HCT116 (cell line): Measurements from ENCODE around the gene CEP112. TPM values are rescaled to one million over a fixed set of nuclear protein-coding genes. Genes with fewer than 3 reads are reported as not detected.

ENCODE experiments used
- ATAC-seq: fragments of 200-7000 bp; cut with Tn5 transposase; 2 replicates; pipeline ENCODE4 v1.9.1; 2020; ENCODE audit warnings: mild to moderate bottlenecking, moderate library complexity
- BruUV-seq: library from RNA; stranded (reverse); fragments of 400-500 nt; replicated peaks from 2 replicates; lab custom pipeline; 2021; lab: Mats Ljungman, UMichigan
- CTCF ChIA-PET: fragments of 300-600 bp; sonication (Branson Sonifier 250); formaldehyde crosslinking; loops from one replicate; lab custom pipeline; 2021; ENCODE audit warnings: antibody characterized with exemption; lab: Charles Lee
- POLR2A ChIA-PET: fragments of 300-600, 350-600 bp; sonication (Branson Sonifier 250); formaldehyde crosslinking; loops from one replicate; lab custom pipeline; 2021; ENCODE audit warnings: antibody characterized with exemption; lab: Charles Lee
- RAD21 ChIA-PET, 2 experiments: fragments of 300-600 bp; sonication (Branson Sonifier 250); formaldehyde crosslinking; loops; one replicate each; lab custom pipeline; 2023; ENCODE audit warnings: low total read pairs in 2 of 2; ENCODE audit not compliant: uncharacterized antibody in 2 of 2, unreplicated experiment in 2 of 2, low non-redundant PET in 1 of 2; lab: Charles Lee
- DNase-seq: peaks from one replicate; pipeline ENCODE4 v3.0.0-alpha.2; 2010; ENCODE audit warnings: low read depth, low spot score
- H2AFZ ChIP-seq: fragments of 200-600 bp; shearing (Covaris generic), sonication (generic); 2 replicates; pipeline ENCODE4 v1.6.1; 2017; ENCODE audit warnings: low read depth, mixed run types, mixed read lengths, antibody characterized with exemption, low read length; ENCODE audit not compliant: poor library complexity, severe bottlenecking
- H3K27ac ChIP-seq: 2 replicates; pipeline ENCODE4 v1.5.1; 2012; ENCODE audit warnings: low read depth, low read length
- H3K27me3 ChIP-seq: fragments of 200-600 bp; sonication (generic); 2 replicates; pipeline ENCODE4 v1.6.1; 2016; ENCODE audit warnings: mixed run types, low read length, mixed read lengths; ENCODE audit not compliant: insufficient read depth
- H3K36me3 ChIP-seq, 2 experiments: fragments of 200-500 bp in 1 of 2; fragments of 200-600 bp in 1 of 2; sonication (Bioruptor generic) in 1 of 2; sonication (generic) in 1 of 2; 2 replicates each; pipeline versions ENCODE4 v1.5.1 to v1.6.1; 2014 to 2016; ENCODE audit warnings: low read length in 2 of 2, inconsistent platforms in 1 of 2, mixed read lengths in 1 of 2, mixed run types in 1 of 2; ENCODE audit not compliant: insufficient read depth in 2 of 2, control insufficient read depth in 1 of 2
- H3K4me1 ChIP-seq, 2 experiments: fragments of 200-600 bp in 1 of 2; sonication (generic) in 1 of 2; 2 replicates each; pipeline versions ENCODE4 v1.5.1 to v1.6.1; 2012 to 2017; ENCODE audit warnings: low read length in 2 of 2, inconsistent platforms in 1 of 2, mild to moderate bottlenecking in 1 of 2, mixed read lengths in 1 of 2, mixed run types in 1 of 2, moderate library complexity in 1 of 2; ENCODE audit not compliant: insufficient read depth in 2 of 2, control insufficient read depth in 1 of 2
- H3K4me2 ChIP-seq: fragments of 200-600 bp; sonication (generic); 2 replicates; pipeline ENCODE4 v1.6.1; 2017; ENCODE audit warnings: mixed run types, low read length, mixed read lengths
- H3K4me3 ChIP-seq, 2 experiments: fragments of 200-600 bp in 1 of 2; sonication (generic) in 1 of 2; replicated peaks in 1 of 2; 2 replicates each; pipeline ENCODE4 v1.5.1; 2011 to 2016; ENCODE audit warnings: low read length in 2 of 2, control low read depth in 1 of 2, low read depth in 1 of 2, mild to moderate bottlenecking in 1 of 2, mixed read lengths in 1 of 2, mixed run types in 1 of 2
- H3K79me2 ChIP-seq: fragments of 200-600 bp; sonication (generic); 2 replicates; pipeline ENCODE4 v1.6.1; 2017; ENCODE audit warnings: mild to moderate bottlenecking, mixed run types, low read length, moderate library complexity, mixed read lengths; ENCODE audit not compliant: insufficient read depth
- H3K9ac ChIP-seq: fragments of 200-600 bp; sonication (generic); 2 replicates; pipeline ENCODE4 v1.6.1; 2016; ENCODE audit warnings: low read length, mixed read lengths
- H3K9me2 ChIP-seq: fragments of 200-600 bp; sonication (generic), shearing (Covaris generic); 2 replicates; pipeline ENCODE4 v1.6.1; 2017; ENCODE audit warnings: mixed run types, mild to moderate bottlenecking, moderate library complexity; ENCODE audit not compliant: insufficient read depth
- H3K9me3 ChIP-seq, 2 experiments: fragments of 200-500 bp in 1 of 2; fragments of 200-600 bp in 1 of 2; sonication (Bioruptor generic) in 1 of 2; sonication (generic) in 1 of 2; 2 replicates each; pipeline ENCODE4 v1.6.1; 2014 to 2017; ENCODE audit warnings: low read length in 2 of 2, mixed read lengths in 2 of 2, inconsistent platforms in 1 of 2, low read depth in 1 of 2, mild to moderate bottlenecking in 1 of 2, mixed run types in 1 of 2, moderate library complexity in 1 of 2; ENCODE audit not compliant: control insufficient read depth in 1 of 2, insufficient read depth in 1 of 2
- H4K20me1 ChIP-seq: fragments of 200-600 bp; sonication (generic), shearing (Covaris generic); 2 replicates; pipeline ENCODE4 v1.6.1; 2017; ENCODE audit warnings: mixed run types, mild to moderate bottlenecking, moderate library complexity; ENCODE audit not compliant: insufficient read depth
- EZH2 ChIP-seq: fragments of 200-600 bp; sonication (generic); IDR thresholded peaks from 2 replicates; pipeline ENCODE4 v1.6.1; 2017; ENCODE audit warnings: antibody characterized with exemption, mixed run types
- FOSL1 ChIP-seq: IDR thresholded peaks from 2 replicates; pipeline ENCODE4 v1.6.1; 2012; ENCODE audit warnings: low read depth
- POLR2A ChIP-seq: IDR thresholded peaks from 2 replicates; pipeline ENCODE4 v1.7.0; 2011; ENCODE audit warnings: borderline replicate concordance; ENCODE audit not compliant: insufficient read depth, insufficient read length; ENCODE audit errors: extremely low read depth
- POLR2AphosphoS5 ChIP-seq: IDR thresholded peaks from 2 replicates; pipeline ENCODE4 v1.6.1; 2011; ENCODE audit warnings: mild to moderate bottlenecking, low read depth, low read length, moderate library complexity
- SP1 ChIP-seq: IDR thresholded peaks from 2 replicates; pipeline ENCODE4 v1.6.1; 2012; ENCODE audit warnings: low read depth
- SRF ChIP-seq: IDR thresholded peaks from 2 replicates; pipeline ENCODE4 v1.6.1; 2012; ENCODE audit warnings: low read depth
- TCF7L2 ChIP-seq: IDR thresholded peaks from 2 replicates; pipeline ENCODE4 v1.7.0; 2011; ENCODE audit warnings: borderline replicate concordance, inconsistent platforms; ENCODE audit not compliant: insufficient read depth, insufficient read length; ENCODE audit errors: extremely low read depth
- intact Hi-C: fragments of 100-400 bp; cut with micrococcal nuclease; formaldehyde crosslinking; loops from 2 replicates; pipeline ENCODE4 v1.10.0; 2022
- total RNA-seq: library from RNA; stranded (reverse); gene quantifications from one replicate; pipeline ENCODE4 v1.2.1, GENCODE V29; 2021; ENCODE audit not compliant: unreplicated experiment
- TF ChIP-seq, protein P1 (sequence below): IDR thresholded peaks from 2 replicates; pipeline ENCODE4 v1.6.1; 2012
- TF ChIP-seq, protein P2 (sequence below), 3 experiments: fragments of 200-600 bp in 1 of 3; sonication (generic) in 1 of 3; IDR thresholded peaks in 2 of 3; conservative IDR thresholded peaks in 1 of 3; 2 replicates each; pipeline ENCODE4 v1.5.1; 2012 to 2017; ENCODE audit warnings: low read depth in 2 of 3, low read length in 2 of 3, antibody characterized with exemption in 1 of 3, borderline replicate concordance in 1 of 3, control low read depth in 1 of 3, mild to moderate bottlenecking in 1 of 3, mixed read lengths in 1 of 3, mixed run types in 1 of 3, moderate library complexity in 1 of 3; ENCODE audit not compliant: insufficient read depth in 1 of 3

The CEP112 gene
- total RNA-seq, 1 experiment from 2014 or later: 10.9 TPM

DNA sequence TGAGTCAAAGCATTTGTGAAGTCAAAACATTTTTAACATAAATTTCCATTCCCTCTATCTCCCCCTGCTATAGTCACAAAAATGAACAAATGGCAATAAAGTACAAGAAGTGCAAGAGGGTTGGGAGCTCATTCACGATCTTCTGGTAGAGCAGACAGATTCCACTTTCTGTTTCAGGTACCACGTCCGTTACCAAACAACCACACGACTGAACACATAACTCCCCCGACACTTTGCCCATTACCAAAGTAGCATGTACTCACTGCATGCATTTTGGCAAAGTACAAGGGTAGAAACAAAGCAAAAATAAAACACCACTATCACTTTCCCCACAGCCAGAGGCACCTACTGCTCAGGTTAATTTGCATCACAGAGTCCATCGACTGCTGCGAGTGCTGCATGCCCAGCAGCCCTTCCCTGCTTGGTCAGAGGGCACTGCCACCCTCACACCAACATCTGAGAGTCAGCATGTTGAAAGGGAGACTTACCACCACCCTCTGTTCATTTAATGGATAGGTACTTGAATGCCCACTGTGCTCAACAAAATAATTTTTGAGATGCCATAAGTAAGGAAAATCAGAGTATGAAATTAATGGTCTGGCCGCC is 480.2 kb downstream of the CEP112 start:
- no peak overlapping the region for H3K4me3 ChIP-seq
- ChIA-PET RAD21 (no interaction called here), POLR2A (no interaction called here), CTCF (no interaction called here)
- TF ChIP-seq POLR2AphosphoS5 (no peak), SP1 (no peak), EZH2 (no peak), FOSL1 (no peak), POLR2A (no peak), SRF (no peak)
- TF ChIP-seq, protein P1, sequence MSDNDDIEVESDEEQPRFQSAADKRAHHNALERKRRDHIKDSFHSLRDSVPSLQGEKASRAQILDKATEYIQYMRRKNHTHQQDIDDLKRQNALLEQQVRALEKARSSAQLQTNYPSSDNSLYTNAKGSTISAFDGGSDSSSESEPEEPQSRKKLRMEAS: no peak
- no TSS peak for BruUV-seq
- H3K4me2 ChIP-seq: no peak overlapping the region
- DNase-seq (no peak), ATAC-seq (no peak)
- intact Hi-C loops: no loop called here
- no peaks in the 10 kb centered on the region for H3K79me2 ChIP-seq
- H3K9me2 ChIP-seq: no peaks in the 10 kb centered on the region
- no peaks in the 10 kb centered on the region for H3K36me3 ChIP-seq
- H3K27me3 ChIP-seq: no peaks in the 10 kb centered on the region
- H3K4me1 ChIP-seq: no peaks in the 10 kb centered on the region
- H3K27ac ChIP-seq: no peak overlapping the region
- H3K9me3 ChIP-seq: no peaks in the 10 kb centered on the region
- H2AFZ ChIP-seq: no peak overlapping the region
- H3K9ac ChIP-seq: no peak overlapping the region
- H4K20me1 ChIP-seq: no peaks in the 10 kb centered on the region

DNA sequence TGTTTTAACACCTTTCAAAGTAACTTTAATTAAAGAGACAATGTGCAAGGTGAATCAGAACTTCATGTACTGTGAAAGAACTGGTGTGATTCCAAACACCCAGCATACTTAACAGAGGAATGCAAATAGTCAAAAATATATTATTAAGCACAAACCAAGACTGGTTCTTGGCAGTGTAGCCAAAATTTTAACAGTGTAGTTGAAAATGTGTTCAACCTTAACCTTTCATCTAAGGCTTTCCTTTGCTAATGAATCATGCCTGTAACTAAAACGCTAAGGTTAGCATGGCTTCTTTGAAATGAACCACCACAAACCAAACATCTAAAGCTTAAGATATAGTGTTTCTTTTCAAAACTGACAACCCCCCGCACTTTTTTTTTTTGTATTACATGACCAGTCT is 484.2 kb downstream of the CEP112 start:
- no TSS peak for BruUV-seq
- H3K9me3 ChIP-seq: no peaks in the 10 kb centered on the region
- TF ChIP-seq, protein P2, sequence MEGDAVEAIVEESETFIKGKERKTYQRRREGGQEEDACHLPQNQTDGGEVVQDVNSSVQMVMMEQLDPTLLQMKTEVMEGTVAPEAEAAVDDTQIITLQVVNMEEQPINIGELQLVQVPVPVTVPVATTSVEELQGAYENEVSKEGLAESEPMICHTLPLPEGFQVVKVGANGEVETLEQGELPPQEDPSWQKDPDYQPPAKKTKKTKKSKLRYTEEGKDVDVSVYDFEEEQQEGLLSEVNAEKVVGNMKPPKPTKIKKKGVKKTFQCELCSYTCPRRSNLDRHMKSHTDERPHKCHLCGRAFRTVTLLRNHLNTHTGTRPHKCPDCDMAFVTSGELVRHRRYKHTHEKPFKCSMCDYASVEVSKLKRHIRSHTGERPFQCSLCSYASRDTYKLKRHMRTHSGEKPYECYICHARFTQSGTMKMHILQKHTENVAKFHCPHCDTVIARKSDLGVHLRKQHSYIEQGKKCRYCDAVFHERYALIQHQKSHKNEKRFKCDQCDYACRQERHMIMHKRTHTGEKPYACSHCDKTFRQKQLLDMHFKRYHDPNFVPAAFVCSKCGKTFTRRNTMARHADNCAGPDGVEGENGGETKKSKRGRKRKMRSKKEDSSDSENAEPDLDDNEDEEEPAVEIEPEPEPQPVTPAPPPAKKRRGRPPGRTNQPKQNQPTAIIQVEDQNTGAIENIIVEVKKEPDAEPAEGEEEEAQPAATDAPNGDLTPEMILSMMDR (IDR thresholded peaks at IDR 0.05 in 2 of 3, conservative IDR thresholded peaks at IDR 0.05 in 1 of 3; ENCODE audit: borderline replicate concordance in 1 of 3, insufficient read depth in 1 of 3, low read depth in 2 of 3, low read length in 2 of 3): no peak
- TF ChIP-seq POLR2AphosphoS5 (no peak), TCF7L2 (no peak)
- TF ChIP-seq, all 23 proteins: peak for 0
- no peak for ATAC-seq
- Histone ChIP-seq H3K27ac (no peak overlapping the region), H2AFZ (no peak overlapping the region), H3K4me1 (no peaks in the 10 kb centered on the region), H3K9ac (no peak overlapping the region), H3K9me2 (no peaks in the 10 kb centered on the region), H4K20me1 (no peaks in the 10 kb centered on the region), H3K36me3 (no peaks in the 10 kb centered on the region), H3K79me2 (no peaks in the 10 kb centered on the region), H3K27me3 (no peaks in the 10 kb centered on the region), H3K4me3 (no peak overlapping the region), H3K4me2 (no peak overlapping the region)
- ChIA-PET RAD21 (no interaction called here), CTCF (no interaction called here), POLR2A (no interaction called here)
- no peak for DNase-seq
- intact Hi-C loops: no loop called here
